Lower lobe of right lung (tissue), 2 donors: Measurements from ENCODE around the gene FBXO9. TPM values are rescaled to one million over a fixed set of nuclear protein-coding genes. Genes with fewer than 3 reads are reported as not detected.

ENCODE experiments used
- ATAC-seq, 2 donors: fragments of 200-7000 bp; cut with Tn5 transposase; one replicate each; pipeline ENCODE4 v1.9.1; 2020 to 2022; ENCODE audit warnings: mild to moderate bottlenecking in 2 of 2, moderate library complexity in 2 of 2
- DNase-seq: peaks from one replicate; pipeline ENCODE4 v3.0.0-alpha.2; 2020
- H3K27ac ChIP-seq: fragments of 200-600 bp; one replicate; pipeline ENCODE4 v1.8.0; 2022
- H3K27me3 ChIP-seq: fragments of 200-600 bp; one replicate; pipeline ENCODE4 v1.8.0; 2022; ENCODE audit warnings: low read depth
- H3K36me3 ChIP-seq: fragments of 200-600 bp; one replicate; pipeline ENCODE4 v1.8.0; 2022; ENCODE audit warnings: mild to moderate bottlenecking
- H3K4me1 ChIP-seq: fragments of 200-600 bp; one replicate; pipeline ENCODE4 v1.8.0; 2022
- H3K4me3 ChIP-seq: fragments of 200-600 bp; one replicate; pipeline ENCODE4 v1.8.0; 2022; ENCODE audit warnings: mild to moderate bottlenecking
- H3K9me3 ChIP-seq: fragments of 200-600 bp; one replicate; pipeline ENCODE4 v1.8.0; 2022
- intact Hi-C: fragments of 100-400 bp; cut with DNase I; formaldehyde crosslinking; loops from one replicate; pipeline ENCODE4 v1.11.0; 2022
- total RNA-seq: library from RNA; stranded (reverse); fragmentation: NEBNext Ultra II Directional; extraction: Animal tissue kit (Norgen Biotek cat#: 25700); gene quantifications from one replicate; pipeline ENCODE4 v1.2.1, GENCODE V29; 2021
- TF ChIP-seq, protein P1 (sequence below): fragments of 200-600 bp; IDR thresholded peaks from one replicate; pipeline ENCODE4 v1.8.0; 2022; ENCODE audit warnings: antibody characterized with exemption, mild to moderate bottlenecking
- donor health status: DM: no; HTN: yes; CAD: no; lungs with severe emphysema.

FBXO9 gene
- total RNA-seq, 1 donor from 2014 or later = 112 TPM

DNA sequence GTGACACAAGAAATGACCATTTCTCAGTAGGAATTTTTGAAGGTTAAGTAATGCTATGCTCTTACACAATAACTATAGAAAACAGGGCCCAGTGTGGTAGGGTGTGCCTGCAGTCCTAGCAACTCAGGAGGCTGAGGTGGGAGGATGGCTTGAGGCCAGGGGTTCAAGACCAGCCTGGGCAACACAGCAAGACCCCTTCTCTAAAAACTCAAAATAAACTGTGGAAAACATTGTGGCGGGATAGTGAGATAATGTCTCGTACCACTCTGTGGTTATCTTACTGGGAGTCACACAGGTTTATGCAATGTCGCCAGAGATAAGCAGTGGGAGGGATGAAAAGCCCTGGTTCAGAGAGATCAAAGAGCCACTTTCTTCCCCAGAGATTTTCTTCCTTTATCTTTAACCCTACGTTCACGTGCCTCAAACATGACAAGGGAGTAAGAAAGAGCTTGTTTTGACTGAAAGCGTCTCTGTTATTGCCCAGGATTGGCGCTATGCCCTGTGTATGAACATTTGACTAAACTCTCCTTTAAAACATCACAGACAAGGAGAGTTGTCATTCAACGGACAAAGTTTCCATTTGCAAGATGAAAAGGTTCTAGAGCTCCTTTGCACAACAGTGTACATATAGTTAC is 69.5 kb downstream of the FBXO9 start:
- Histone ChIP-seq H3K4me3 (no peak overlapping the region), H3K9me3 (no peaks in the 10 kb centered on the region), H3K27me3 (no peaks in the 10 kb centered on the region), H3K27ac (no peak overlapping the region), H3K36me3 (no peaks in the 10 kb centered on the region), H3K4me1 (no peaks in the 10 kb centered on the region)
- intact Hi-C loops = no loop called here
- DNase-seq (no peak), ATAC-seq (no peak)
- TF ChIP-seq, protein P1, sequence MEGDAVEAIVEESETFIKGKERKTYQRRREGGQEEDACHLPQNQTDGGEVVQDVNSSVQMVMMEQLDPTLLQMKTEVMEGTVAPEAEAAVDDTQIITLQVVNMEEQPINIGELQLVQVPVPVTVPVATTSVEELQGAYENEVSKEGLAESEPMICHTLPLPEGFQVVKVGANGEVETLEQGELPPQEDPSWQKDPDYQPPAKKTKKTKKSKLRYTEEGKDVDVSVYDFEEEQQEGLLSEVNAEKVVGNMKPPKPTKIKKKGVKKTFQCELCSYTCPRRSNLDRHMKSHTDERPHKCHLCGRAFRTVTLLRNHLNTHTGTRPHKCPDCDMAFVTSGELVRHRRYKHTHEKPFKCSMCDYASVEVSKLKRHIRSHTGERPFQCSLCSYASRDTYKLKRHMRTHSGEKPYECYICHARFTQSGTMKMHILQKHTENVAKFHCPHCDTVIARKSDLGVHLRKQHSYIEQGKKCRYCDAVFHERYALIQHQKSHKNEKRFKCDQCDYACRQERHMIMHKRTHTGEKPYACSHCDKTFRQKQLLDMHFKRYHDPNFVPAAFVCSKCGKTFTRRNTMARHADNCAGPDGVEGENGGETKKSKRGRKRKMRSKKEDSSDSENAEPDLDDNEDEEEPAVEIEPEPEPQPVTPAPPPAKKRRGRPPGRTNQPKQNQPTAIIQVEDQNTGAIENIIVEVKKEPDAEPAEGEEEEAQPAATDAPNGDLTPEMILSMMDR = no peak

DNA sequence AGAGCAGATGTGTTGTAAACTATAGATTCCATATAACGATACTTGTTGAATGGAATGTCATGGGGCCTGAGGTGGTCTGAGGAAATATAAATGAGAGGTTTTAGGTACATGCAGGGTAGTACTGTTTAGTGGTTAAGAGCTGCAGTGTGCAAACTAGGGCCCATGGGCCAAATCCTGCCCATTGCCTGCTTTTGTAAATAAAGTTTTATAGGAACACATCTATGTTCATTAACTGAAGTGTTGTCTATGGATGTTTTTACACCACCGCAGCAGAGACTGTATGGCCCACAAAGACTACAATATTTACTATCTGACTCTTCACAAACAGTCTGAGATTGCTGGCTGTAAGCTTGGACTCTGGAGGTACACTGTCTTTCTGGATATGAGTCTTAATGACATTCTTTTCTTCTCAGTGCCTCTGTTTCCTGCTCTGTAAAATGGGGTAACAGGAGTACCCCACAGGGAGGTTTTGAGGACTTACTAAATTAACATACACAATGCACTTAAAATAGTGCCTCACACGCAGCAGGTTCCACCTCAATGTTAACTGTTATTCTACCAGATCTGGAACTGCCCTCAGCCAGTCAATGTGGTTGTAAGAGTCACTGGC is 70.9 kb downstream of the FBXO9 start:
- Histone ChIP-seq H3K9me3 (no peaks in the 10 kb centered on the region), H3K36me3 (no peaks in the 10 kb centered on the region), H3K4me3 (no peak overlapping the region), H3K27me3 (no peaks in the 10 kb centered on the region), H3K27ac (no peak overlapping the region), H3K4me1 (no peaks in the 10 kb centered on the region)
- intact Hi-C loops = no loop called here
- TF ChIP-seq, protein P1 = no peak
- no peak for DNase-seq
- no peak for ATAC-seq

DNA sequence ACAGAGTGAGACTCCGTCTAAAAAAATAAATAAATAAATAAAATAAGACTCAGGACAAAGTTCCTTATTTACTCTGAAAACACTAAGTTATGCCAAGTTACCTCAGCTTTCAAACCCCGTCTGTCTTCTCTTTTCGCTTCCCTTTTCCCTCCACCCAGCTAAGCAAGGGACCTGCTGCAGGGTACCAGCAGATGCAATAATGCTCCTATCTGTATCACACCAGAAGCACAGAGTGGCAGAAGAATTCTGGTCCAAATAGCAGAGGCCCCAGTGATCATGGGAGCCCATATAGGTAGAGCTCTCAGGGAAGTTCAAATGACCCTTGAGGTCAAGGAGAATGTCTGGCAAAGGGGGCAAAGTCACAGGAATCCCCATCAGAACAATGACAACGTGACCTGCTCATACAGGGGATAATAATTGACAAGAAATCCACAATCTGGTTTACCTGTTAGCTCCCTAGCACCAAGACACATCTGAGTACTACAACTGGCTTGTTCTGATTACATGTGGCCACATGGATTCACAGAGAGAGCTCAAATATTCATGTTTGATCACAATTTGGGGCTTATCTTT is 74.7 kb downstream of the FBXO9 start:
- TF ChIP-seq, protein P1 = no peak
- Histone ChIP-seq H3K4me3 (no peak overlapping the region), H3K27ac (no peak overlapping the region), H3K9me3 (no peaks in the 10 kb centered on the region), H3K36me3 (no peaks in the 10 kb centered on the region), H3K4me1 (no peaks in the 10 kb centered on the region), H3K27me3 (no peaks in the 10 kb centered on the region)
- DNase-seq = no peak
- intact Hi-C loops = no loop called here
- no peak for ATAC-seq

DNA sequence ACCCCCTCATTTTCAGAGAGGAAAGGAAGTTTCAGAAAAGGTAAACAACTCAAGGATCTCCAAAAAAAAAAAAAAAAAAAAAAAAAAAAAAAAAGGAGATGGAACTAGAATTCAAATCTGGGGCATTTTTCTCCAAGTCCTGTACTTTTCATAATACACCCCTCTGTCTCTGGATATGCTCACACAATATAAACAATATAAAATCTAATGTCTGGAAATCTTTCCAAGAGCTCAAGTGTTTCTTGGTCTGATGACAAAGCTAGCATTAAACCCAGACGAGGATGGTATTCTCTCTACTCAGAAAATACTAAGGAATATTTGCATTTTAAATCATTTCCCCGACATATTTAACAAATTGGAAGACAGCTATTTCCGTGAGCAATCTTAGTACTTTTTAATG is 77.6 kb downstream of the FBXO9 start:
- H3K9me3 ChIP-seq = no peaks in the 10 kb centered on the region
- ATAC-seq = no peak
- no peak for DNase-seq
- no peaks in the 10 kb centered on the region for H3K4me1 ChIP-seq
- no peak overlapping the region for H3K27ac ChIP-seq
- no peak overlapping the region for H3K4me3 ChIP-seq
- H3K36me3 ChIP-seq = no peaks in the 10 kb centered on the region
- intact Hi-C loops = no loop called here
- H3K27me3 ChIP-seq = no peaks in the 10 kb centered on the region
- TF ChIP-seq, protein P1 = no peak

DNA sequence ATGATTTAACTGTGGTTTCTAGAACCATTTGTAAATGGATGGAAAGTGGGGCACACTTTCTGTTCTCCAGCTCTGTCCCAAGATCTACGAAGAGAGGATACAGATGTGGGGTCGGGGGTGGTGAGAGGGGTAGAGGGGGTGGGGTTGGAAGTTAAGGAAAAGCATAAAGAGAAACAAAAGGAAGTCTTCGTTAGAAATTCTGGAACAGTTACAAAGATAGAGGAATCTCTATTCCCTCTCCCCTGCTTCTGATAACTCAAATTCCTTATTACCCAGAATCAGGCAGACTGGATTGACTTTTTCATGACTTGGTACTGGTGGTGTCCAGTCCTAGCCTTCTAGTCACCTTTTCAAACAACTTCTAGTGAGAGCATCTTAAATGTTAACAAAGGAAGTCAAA is 78.5 kb downstream of the FBXO9 start:
- ATAC-seq = no peak
- no peaks in the 10 kb centered on the region for H3K9me3 ChIP-seq

More for the DNA sequence above, 78.5 kb downstream of the FBXO9 start:
- H3K27ac ChIP-seq = no peak overlapping the region
- H3K4me1 ChIP-seq = no peaks in the 10 kb centered on the region
- TF ChIP-seq, protein P1 = no peak
- H3K27me3 ChIP-seq = no peaks in the 10 kb centered on the region
- H3K4me3 ChIP-seq = no peak overlapping the region
- intact Hi-C loops = no loop called here
- H3K36me3 ChIP-seq = no peaks in the 10 kb centered on the region
- DNase-seq = no peak
